Activated T-cell treated with anti-CD3 and anti-CD28 coated beads for 4 hours (primary cell): Measurements from ENCODE around the gene GYPE.
"Not testable (repeated sequence)": the region's sequence is repeated elsewhere in the genome, so short reads cannot be mapped to it uniquely, and the experiment has no call there.

Experiments used
- DNase-seq: peaks from one replicate; pipeline ENCODE4 v3.0.0-alpha.2; 2020

GYPE gene

GRCh38 chr4:143905440-143905839 lies at the start of gene GYPE:
TSS of gene GYPE (minus strand) at chr4:143905559. CDS start at chr4:143905507, 52 bp downstream.
- not testable (repeated sequence) for DNase-seq

GRCh38 chr4:143951458-143951972 lies 46.2 kb upstream of the GYPE start:
- not testable (repeated sequence) for DNase-seq

GRCh38 chr4:143950967-143951366 lies 45.6 kb upstream of the GYPE start:
- DNase-seq: not testable (repeated sequence)

GRCh38 chr4:143950185-143950584 lies 44.8 kb upstream of the GYPE start:
- not testable (repeated sequence) for DNase-seq

- not testable (repeated sequence) for DNase-seq
These were observed 42.1 kb upstream of the GYPE start for GRCh38 chr4:143947493-143947892.

- not testable (repeated sequence) for DNase-seq
These were observed 35.3 kb upstream of the GYPE start for GRCh38 chr4:143940708-143941107.

- DNase-seq: no peak
These were observed 34.2 kb upstream of the GYPE start for GRCh38 chr4:143939528-143939927.

GRCh38 chr4:143938890-143939289 lies 33.5 kb upstream of the GYPE start:
- not testable (repeated sequence) for DNase-seq

GRCh38 chr4:143921181-143921580 lies 15.8 kb upstream of the GYPE start:
- no peak for DNase-seq

- DNase-seq: not testable (repeated sequence)
These were observed 11.1 kb upstream of the GYPE start for GRCh38 chr4:143916485-143916884.

GRCh38 chr4:143912478-143912877 lies 7.1 kb upstream of the GYPE start:
- DNase-seq: not testable (repeated sequence)

- DNase-seq: peak; percentile 17
These were observed 6.4 kb upstream of the GYPE start for GRCh38 chr4:143911528-143912417.

GRCh38 chr4:143910906-143911305 lies 5.5 kb upstream of the GYPE start:
- DNase-seq: not testable (repeated sequence)

GRCh38 chr4:143907811-143908210 lies 2.5 kb upstream of the GYPE start:
- not testable (repeated sequence) for DNase-seq

GRCh38 chr4:143904431-143904830 lies 928 bp downstream of the GYPE start:
- DNase-seq: not testable (repeated sequence)

GRCh38 chr4:143890323-143890722 lies 15.0 kb downstream of the GYPE start:
- DNase-seq: not testable (repeated sequence)

- not testable (repeated sequence) for DNase-seq
These were observed 17.2 kb downstream of the GYPE start for GRCh38 chr4:143888189-143888588.

- not testable (repeated sequence) for DNase-seq
These were observed 20.4 kb downstream of the GYPE start for GRCh38 chr4:143884965-143885364.

GRCh38 chr4:143883529-143883928 lies 21.8 kb downstream of the GYPE start:
- no peak for DNase-seq

- DNase-seq: no peak
These were observed 22.5 kb downstream of the GYPE start for GRCh38 chr4:143882892-143883291.

GRCh38 chr4:143879561-143879960 lies 25.8 kb downstream of the GYPE start:
- DNase-seq: not testable (repeated sequence)

- not testable (repeated sequence) for DNase-seq
These were observed 30.0 kb downstream of the GYPE start for GRCh38 chr4:143875357-143875756.

GRCh38 chr4:143870523-143871268 lies 34.7 kb downstream of the GYPE start:
- not testable (repeated sequence) for DNase-seq
